Measurements from ENCODE around the gene C1QTNF12.
"Not testable (repeated sequence)": the region's sequence is repeated elsewhere in the genome, so short reads cannot be mapped to it uniquely, and the experiment has no call there.

C1QTNF12 gene

GRCh38 chr1:1260843-1261560 is 14.5 kb upstream of the C1QTNF12 start:
- Histone ChIP-seq H3K4me3 (ENCODE audit: low read length) (no peak overlapping the region), H3K36me3 (ENCODE audit: insufficient read depth, low read length) (peaks cover 59% of the 10 kb centered on the region), H3K4me1 (ENCODE audit: insufficient read depth, low read length) (no peaks in the 10 kb centered on the region), H2AFZ (ENCODE audit: low read depth, low read length) (no peak overlapping the region), H3K9me3 (ENCODE audit: low read length) (no peaks in the 10 kb centered on the region), H3K27me3 (ENCODE audit: insufficient read depth, low read length) (no peaks in the 10 kb centered on the region)

DNA sequence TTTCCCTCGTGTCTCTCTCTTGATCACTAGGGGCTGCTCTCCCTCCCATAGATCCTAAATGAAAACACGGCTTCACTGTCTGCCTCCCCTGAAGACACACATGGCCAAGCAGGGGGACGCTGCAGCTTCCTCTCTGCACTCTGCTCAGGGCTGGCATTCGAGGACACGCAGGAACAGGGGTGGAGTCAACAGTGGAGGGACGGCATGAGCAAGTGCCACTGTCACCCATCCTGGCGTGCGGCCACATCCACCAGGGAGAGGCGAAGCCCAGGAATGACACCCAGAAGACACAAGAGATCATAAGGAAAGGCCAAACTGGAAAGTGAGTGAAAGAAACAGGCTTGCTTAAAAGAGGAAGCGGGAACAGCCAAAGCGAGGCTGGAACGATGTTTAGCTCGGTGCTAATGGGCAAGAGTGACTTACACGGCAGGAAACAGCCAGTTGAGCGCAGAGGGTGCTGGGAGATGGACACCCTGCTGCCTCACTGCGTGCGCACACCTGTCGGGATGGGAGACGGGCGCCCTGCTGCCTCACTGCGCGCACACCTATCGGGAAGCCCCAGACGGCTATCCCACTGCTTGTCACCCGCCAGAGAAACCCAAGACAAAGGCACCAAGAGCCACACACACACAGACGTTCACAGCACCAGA is 13.6 kb upstream of the C1QTNF12 start:
- H3K4me1 ChIP-seq (ENCODE audit: insufficient read depth, low read length) = no peaks in the 10 kb centered on the region
- H3K4me3 ChIP-seq (ENCODE audit: low read length) = no peak overlapping the region
- H3K36me3 ChIP-seq (ENCODE audit: insufficient read depth, low read length) = peaks cover 62% of the 10 kb centered on the region
- H3K27me3 ChIP-seq (ENCODE audit: insufficient read depth, low read length) = no peaks in the 10 kb centered on the region
- no peaks in the 10 kb centered on the region for H3K9me3 ChIP-seq (ENCODE audit: low read length)
- no peak overlapping the region for H2AFZ ChIP-seq (ENCODE audit: low read depth, low read length)

DNA sequence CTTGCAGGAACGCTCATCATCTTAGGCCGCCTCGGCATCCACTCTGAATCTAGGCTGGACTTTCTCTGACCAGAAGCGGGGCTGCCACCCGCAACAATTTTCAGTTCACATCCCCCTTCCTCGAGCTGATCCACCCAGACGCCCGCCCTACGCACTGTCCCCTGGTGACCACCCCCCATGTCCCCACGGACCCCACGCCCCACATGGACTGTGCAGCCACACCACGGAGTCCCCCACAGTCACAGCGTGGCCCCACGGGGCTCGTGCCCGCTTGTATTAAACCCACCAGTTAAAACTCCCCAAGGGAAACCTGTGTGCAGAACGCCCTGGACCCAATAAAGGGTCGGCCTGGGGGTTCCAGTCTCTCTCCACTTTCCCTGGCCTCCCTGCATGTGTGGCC is 13.0 kb upstream of the C1QTNF12 start:
- H3K27me3 ChIP-seq (ENCODE audit: insufficient read depth, low read length) = no peaks in the 10 kb centered on the region
- no peak overlapping the region for H3K4me3 ChIP-seq (ENCODE audit: low read length)
- no peaks in the 10 kb centered on the region for H3K4me1 ChIP-seq (ENCODE audit: insufficient read depth, low read length)
- H3K36me3 ChIP-seq (ENCODE audit: insufficient read depth, low read length) = peaks cover 62% of the 10 kb centered on the region
- no peaks in the 10 kb centered on the region for H3K9me3 ChIP-seq (ENCODE audit: low read length)
- no peak overlapping the region for H2AFZ ChIP-seq (ENCODE audit: low read depth, low read length)

- peaks cover 62% of the 10 kb centered on the region for H3K36me3 ChIP-seq (ENCODE audit: insufficient read depth, low read length)
- no peaks in the 10 kb centered on the region for H3K9me3 ChIP-seq (ENCODE audit: low read length)
- H2AFZ ChIP-seq (ENCODE audit: low read depth, low read length) = no peak overlapping the region
- H3K4me3 ChIP-seq (ENCODE audit: low read length) = no peak overlapping the region
- no peaks in the 10 kb centered on the region for H3K27me3 ChIP-seq (ENCODE audit: insufficient read depth, low read length)
- no peaks in the 10 kb centered on the region for H3K4me1 ChIP-seq (ENCODE audit: insufficient read depth, low read length)
Observed at GRCh38 chr1:1259119-1259488, 12.6 kb upstream of the C1QTNF12 start.

DNA sequence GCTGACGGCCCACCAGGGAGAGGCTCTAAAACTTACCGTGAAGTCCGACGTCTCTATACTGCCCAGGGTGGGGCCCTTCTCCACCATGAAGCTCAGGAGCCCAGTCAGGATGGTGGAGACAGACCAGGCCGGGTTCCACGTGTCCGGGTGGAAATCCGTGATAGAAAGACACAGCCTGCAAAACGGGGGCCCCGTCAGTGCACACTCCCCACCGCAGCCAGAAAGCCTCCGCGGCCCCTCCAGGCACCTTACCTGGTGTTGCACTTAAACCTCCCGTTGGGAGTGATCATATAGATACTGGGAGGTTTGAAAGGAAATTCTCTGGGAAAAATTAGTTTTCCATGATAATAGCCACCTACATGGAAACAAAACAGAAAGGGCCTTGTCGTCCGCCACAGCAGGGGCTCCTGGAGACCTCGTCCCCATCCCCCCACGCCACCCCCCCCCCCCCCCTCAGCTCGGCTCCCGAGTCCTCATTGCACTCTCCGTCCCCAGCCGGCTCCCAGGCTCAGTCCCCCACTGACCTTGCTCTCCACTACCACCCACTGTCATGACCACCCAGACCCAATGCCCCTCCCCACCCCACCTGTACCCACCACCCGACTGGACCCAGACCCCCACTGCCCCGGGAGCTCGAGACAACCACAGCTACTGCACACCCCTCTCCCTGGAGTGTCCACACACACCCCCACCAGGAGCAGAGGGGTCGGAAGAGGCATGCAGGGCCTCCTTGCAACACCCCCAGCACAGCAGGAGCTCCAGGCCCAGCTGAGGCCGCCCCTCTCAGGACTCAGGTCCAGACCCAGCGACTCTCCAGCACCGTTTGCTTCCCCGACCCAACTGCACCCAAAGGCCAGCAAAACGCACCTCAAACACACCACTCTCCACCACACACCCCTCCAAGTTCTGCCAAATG is 10.7 kb upstream of the C1QTNF12 start:
- Histone ChIP-seq H2AFZ (ENCODE audit: low read depth, low read length) (no peak overlapping the region), H3K4me3 (ENCODE audit: low read length) (no peak overlapping the region), H3K36me3 (ENCODE audit: insufficient read depth, low read length) (peaks cover 53% of the 10 kb centered on the region), H3K4me1 (ENCODE audit: insufficient read depth, low read length) (no peaks in the 10 kb centered on the region), H3K9me3 (ENCODE audit: low read length) (no peaks in the 10 kb centered on the region), H3K27me3 (ENCODE audit: insufficient read depth, low read length) (no peaks in the 10 kb centered on the region)

- Histone ChIP-seq H3K9me3 (ENCODE audit: low read length) (no peaks in the 10 kb centered on the region), H2AFZ (ENCODE audit: low read depth, low read length) (no peak overlapping the region), H3K27me3 (ENCODE audit: insufficient read depth, low read length) (no peaks in the 10 kb centered on the region), H3K4me1 (ENCODE audit: insufficient read depth, low read length) (no peaks in the 10 kb centered on the region), H3K4me3 (ENCODE audit: low read length) (no peak overlapping the region), H3K36me3 (ENCODE audit: insufficient read depth, low read length) (peaks cover 45% of the 10 kb centered on the region)
Observed at GRCh38 chr1:1255611-1256010, 9.1 kb upstream of the C1QTNF12 start.

DNA sequence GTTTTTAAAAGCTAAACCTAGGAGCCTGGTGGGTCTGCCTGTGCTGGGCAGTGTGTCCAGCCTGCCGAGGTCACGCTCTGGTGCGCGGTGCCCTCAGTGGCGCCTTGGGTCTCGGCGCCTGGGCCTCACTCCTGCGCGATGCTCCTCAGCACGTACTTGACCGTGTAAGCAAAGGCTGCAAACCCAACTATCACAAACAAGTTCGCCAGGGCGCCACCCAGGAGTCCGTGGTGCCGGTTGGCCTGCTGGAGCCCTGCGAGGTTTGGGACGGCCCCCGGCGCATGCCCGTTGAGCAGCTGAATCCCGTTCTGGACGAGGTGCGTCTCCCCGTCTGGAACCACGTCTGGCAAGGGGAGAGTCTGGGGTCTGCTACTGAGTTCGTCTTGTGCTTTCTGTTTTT is 8.6 kb upstream of the C1QTNF12 start:
- H3K4me1 ChIP-seq (ENCODE audit: insufficient read depth, low read length) = no peaks in the 10 kb centered on the region
- no peaks in the 10 kb centered on the region for H3K9me3 ChIP-seq (ENCODE audit: low read length)
- no peak overlapping the region for H2AFZ ChIP-seq (ENCODE audit: low read depth, low read length)
- peaks cover 40% of the 10 kb centered on the region for H3K36me3 ChIP-seq (ENCODE audit: insufficient read depth, low read length)
- H3K4me3 ChIP-seq (ENCODE audit: low read length) = no peak overlapping the region
- H3K27me3 ChIP-seq (ENCODE audit: insufficient read depth, low read length) = no peaks in the 10 kb centered on the region

DNA sequence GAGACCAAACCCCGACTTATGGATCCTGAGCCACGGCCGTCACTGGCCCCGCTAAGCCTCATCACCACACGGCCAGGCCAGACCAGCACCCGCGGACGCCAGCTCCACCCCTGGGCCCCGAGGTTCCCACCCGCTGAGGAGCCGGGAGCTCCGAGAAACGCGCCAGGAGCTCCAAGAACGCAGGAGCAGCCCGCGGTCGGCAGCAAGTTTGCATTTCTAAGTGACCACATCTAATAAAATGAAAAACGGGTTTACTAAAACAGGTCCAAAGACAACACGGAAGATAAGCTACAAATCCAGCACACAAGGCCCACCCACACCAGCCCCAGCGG is 8.1 kb upstream of the C1QTNF12 start:
- Histone ChIP-seq H3K27me3 (ENCODE audit: insufficient read depth, low read length) (no peaks in the 10 kb centered on the region), H3K36me3 (ENCODE audit: insufficient read depth, low read length) (peaks cover 36% of the 10 kb centered on the region), H3K9me3 (ENCODE audit: low read length) (no peaks in the 10 kb centered on the region), H3K4me1 (ENCODE audit: insufficient read depth, low read length) (no peaks in the 10 kb centered on the region), H3K4me3 (ENCODE audit: low read length) (no peak overlapping the region), H2AFZ (ENCODE audit: low read depth, low read length) (no peak overlapping the region)

GRCh38 chr1:1253972-1254666 is 7.6 kb upstream of the C1QTNF12 start:
- Histone ChIP-seq H3K9me3 (ENCODE audit: low read length) (no peaks in the 10 kb centered on the region), H3K36me3 (ENCODE audit: insufficient read depth, low read length) (peaks cover 34% of the 10 kb centered on the region), H3K27me3 (ENCODE audit: insufficient read depth, low read length) (no peaks in the 10 kb centered on the region), H3K4me1 (ENCODE audit: insufficient read depth, low read length) (no peaks in the 10 kb centered on the region), H2AFZ (ENCODE audit: low read depth, low read length) (no peak overlapping the region), H3K4me3 (ENCODE audit: low read length) (no peak overlapping the region)

GRCh38 chr1:1253314-1253713 is 6.8 kb upstream of the C1QTNF12 start:
- Histone ChIP-seq H3K4me3 (ENCODE audit: low read length) (no peak overlapping the region), H3K27me3 (ENCODE audit: insufficient read depth, low read length) (no peaks in the 10 kb centered on the region), H3K4me1 (ENCODE audit: insufficient read depth, low read length) (no peaks in the 10 kb centered on the region), H3K9me3 (ENCODE audit: low read length) (no peaks in the 10 kb centered on the region), H3K36me3 (ENCODE audit: insufficient read depth, low read length) (peaks cover 30% of the 10 kb centered on the region), H2AFZ (ENCODE audit: low read depth, low read length) (no peak overlapping the region)

DNA sequence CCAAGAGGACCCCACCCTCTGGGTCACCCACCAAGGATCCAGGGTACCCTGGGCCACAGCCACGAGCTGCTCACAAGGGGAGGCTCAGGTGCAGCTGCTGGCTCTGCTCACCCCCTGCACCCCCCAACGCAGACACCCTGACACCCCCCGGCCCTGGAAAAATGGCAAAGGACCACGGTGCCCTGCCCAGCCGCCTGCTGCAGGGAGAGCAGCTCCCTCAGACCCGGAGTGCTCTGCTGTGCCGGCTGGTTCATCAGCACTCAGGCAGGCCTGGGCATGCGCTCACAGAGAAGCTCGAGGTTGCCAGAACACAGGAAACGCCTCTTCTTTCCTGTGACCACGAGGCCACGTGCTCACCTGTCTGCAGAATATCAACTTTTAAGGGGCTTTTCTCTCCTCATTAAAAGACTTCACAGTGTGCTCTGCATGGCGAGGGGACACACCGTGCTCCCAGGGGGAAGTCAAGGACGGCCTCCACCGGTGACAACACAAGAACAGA is 4.3 kb upstream of the C1QTNF12 start:
- H3K9me3 ChIP-seq (ENCODE audit: low read length) = no peaks in the 10 kb centered on the region
- H3K36me3 ChIP-seq (ENCODE audit: insufficient read depth, low read length) = peaks cover 21% of the 10 kb centered on the region
- peaks cover 12% of the 10 kb centered on the region for H3K27me3 ChIP-seq (ENCODE audit: insufficient read depth, low read length)
- no peak overlapping the region for H3K4me3 ChIP-seq (ENCODE audit: low read length)
- H2AFZ ChIP-seq (ENCODE audit: low read depth, low read length) = no peak overlapping the region
- no peaks in the 10 kb centered on the region for H3K4me1 ChIP-seq (ENCODE audit: insufficient read depth, low read length)

DNA sequence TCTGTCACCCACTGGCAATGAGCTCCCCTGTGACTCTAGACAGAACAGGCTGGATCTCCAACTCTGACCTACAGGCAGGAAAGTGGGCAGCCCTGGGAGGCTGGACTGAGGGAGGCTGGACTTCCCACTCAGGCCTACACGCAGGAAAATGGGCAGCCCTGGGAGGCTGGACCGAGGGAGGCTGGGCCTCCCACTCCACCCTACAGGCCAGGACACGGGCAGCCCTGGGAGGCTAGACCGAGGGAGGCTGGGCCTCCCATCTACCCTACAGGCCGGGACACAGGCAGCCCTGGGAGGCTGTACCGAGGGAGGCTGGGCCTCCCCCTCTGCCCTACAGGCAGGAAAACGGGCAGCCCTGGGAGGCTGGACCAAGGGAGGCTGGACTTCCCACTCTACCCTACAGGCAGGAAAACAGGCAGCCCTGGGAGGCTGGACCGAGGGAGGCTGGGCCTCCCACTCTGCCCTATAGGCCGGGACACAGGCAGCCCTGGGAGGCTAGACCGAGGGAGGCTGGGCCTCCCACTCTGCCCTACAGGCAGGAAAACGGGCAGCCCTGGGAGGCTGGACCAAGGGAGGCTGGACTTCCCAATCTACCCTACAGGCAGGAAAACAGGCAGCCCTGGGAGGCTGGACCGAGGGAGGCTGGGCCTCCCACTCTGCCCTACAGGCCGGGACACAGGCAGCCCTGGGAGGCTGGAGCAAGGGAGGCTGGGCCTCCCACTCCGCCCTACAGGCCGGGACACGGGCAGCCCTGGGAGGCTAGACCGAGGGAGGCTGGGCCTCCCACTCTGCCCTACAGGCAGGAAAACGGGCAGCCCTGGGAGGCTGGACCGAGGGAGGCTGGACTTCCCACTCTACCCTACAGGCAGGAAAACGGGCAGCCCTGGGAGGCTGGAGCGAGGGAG is 1.7 kb upstream of the C1QTNF12 start:
- not testable (repeated sequence) for H3K4me3 ChIP-seq (ENCODE audit: low read length); H3K36me3 ChIP-seq (ENCODE audit: insufficient read depth, low read length); H2AFZ ChIP-seq (ENCODE audit: low read depth, low read length); H3K4me1 ChIP-seq (ENCODE audit: insufficient read depth, low read length); H3K9me3 ChIP-seq (ENCODE audit: low read length)
- peaks cover 14% of the 10 kb centered on the region for H3K27me3 ChIP-seq (ENCODE audit: insufficient read depth, low read length)

All from neuron (in vitro differentiated cells).